Progenitor cell of endocrine pancreas (in vitro differentiated cells): ENCODE results near the gene DLG5. TPM values are rescaled to one million over a fixed set of nuclear protein-coding genes. Genes with fewer than 3 reads are reported as not detected.

Source experiments
- DNase-seq: peaks from one replicate; pipeline ENCODE4 v3.0.0; 2021; ENCODE audit warnings: low spot score; ENCODE audit not compliant: unreplicated experiment
- H3K27ac Mint-ChIP-seq: 2 replicates; pipeline ENCODE4 v1.8.0; 2021; ENCODE audit warnings: mild to moderate bottlenecking, moderate library complexity, mixed read lengths
- H3K27me3 Mint-ChIP-seq: 2 replicates; pipeline ENCODE4 v1.8.0; 2021; ENCODE audit warnings: mixed read lengths
- H3K36me3 Mint-ChIP-seq: 2 replicates; pipeline ENCODE4 v1.8.0; 2022; ENCODE audit warnings: mixed read lengths; ENCODE audit not compliant: insufficient read depth
- H3K4me1 Mint-ChIP-seq: 2 replicates; pipeline ENCODE4 v1.8.0; 2021; ENCODE audit warnings: low read depth, mixed read lengths
- H3K4me3 Mint-ChIP-seq: 2 replicates; pipeline ENCODE4 v1.8.0; 2021; ENCODE audit warnings: low read depth, mild to moderate bottlenecking, moderate library complexity, mixed read lengths
- H3K9me3 Mint-ChIP-seq: 2 replicates; pipeline ENCODE4 v1.8.0; 2021; ENCODE audit warnings: low read depth, mixed read lengths
- CTCF ChIP-seq: fragments of 200-600 bp; sonication (generic); IDR thresholded peaks from one replicate; pipeline ENCODE4 v1.5.0; 2021; ENCODE audit warnings: antibody characterized with exemption, mild to moderate bottlenecking; ENCODE audit not compliant: unreplicated experiment
- total RNA-seq: library from RNA; stranded (reverse); gene quantifications from 2 replicates; pipeline ENCODE4 v1.2.1, GENCODE V29; 2021

The DLG5 gene
- total RNA-seq, 1 donor from 2014 or later = 149 TPM

- no peak for DNase-seq
- TF ChIP-seq CTCF = no peak
- H3K27ac Mint-ChIP-seq = peak overlapping the region; percentile 97
- no peaks in the 10 kb centered on the region for H3K9me3 Mint-ChIP-seq
- no peaks in the 10 kb centered on the region for H3K27me3 Mint-ChIP-seq
- H3K4me3 Mint-ChIP-seq = no peak overlapping the region
- H3K4me1 Mint-ChIP-seq = peaks cover 72% of the 10 kb centered on the region
- H3K36me3 Mint-ChIP-seq = peaks cover 4% of the 10 kb centered on the region
Measured at GRCh38 chr10:77886795-77887355, 39.7 kb downstream of the DLG5 start.

- no peak overlapping the region for H3K27ac Mint-ChIP-seq
- no peaks in the 10 kb centered on the region for H3K27me3 Mint-ChIP-seq
- H3K4me1 Mint-ChIP-seq = peaks cover 55% of the 10 kb centered on the region
- no peaks in the 10 kb centered on the region for H3K9me3 Mint-ChIP-seq
- H3K4me3 Mint-ChIP-seq = no peak overlapping the region
- no peak for TF ChIP-seq CTCF
- H3K36me3 Mint-ChIP-seq = peaks cover 6% of the 10 kb centered on the region
- no peak for DNase-seq
Measured at GRCh38 chr10:77884181-77884580, 42.4 kb downstream of the DLG5 start.

- peaks cover 45% of the 10 kb centered on the region for H3K4me1 Mint-ChIP-seq
- H3K36me3 Mint-ChIP-seq = peaks cover 6% of the 10 kb centered on the region
- H3K27ac Mint-ChIP-seq = peak overlapping the region; percentile 31
- H3K4me3 Mint-ChIP-seq = no peak overlapping the region
- no peaks in the 10 kb centered on the region for H3K27me3 Mint-ChIP-seq
- no peak for TF ChIP-seq CTCF
- DNase-seq = no peak
- no peaks in the 10 kb centered on the region for H3K9me3 Mint-ChIP-seq
Measured at GRCh38 chr10:77881636-77882035, 44.9 kb downstream of the DLG5 start.

GRCh38 chr10:77881222-77881621 lies 45.3 kb downstream of the DLG5 start:
- H3K27ac Mint-ChIP-seq = peak overlapping the region; percentile 31

GRCh38 chr10:77879710-77880109 lies 46.8 kb downstream of the DLG5 start:
- H3K4me1 Mint-ChIP-seq = peaks cover 33% of the 10 kb centered on the region
- no peak for TF ChIP-seq CTCF
- H3K27me3 Mint-ChIP-seq = no peaks in the 10 kb centered on the region
- peak overlapping the region; percentile 32 for H3K27ac Mint-ChIP-seq
- no peak for DNase-seq
- peaks cover 4% of the 10 kb centered on the region for H3K36me3 Mint-ChIP-seq
- no peaks in the 10 kb centered on the region for H3K9me3 Mint-ChIP-seq
- no peak overlapping the region for H3K4me3 Mint-ChIP-seq

More at GRCh38 chr10:77881222-77881621, 45.3 kb downstream of the DLG5 start:
- TF ChIP-seq CTCF = no peak
- Mint-ChIP-seq H3K4me3 (no peak overlapping the region), H3K36me3 (peaks cover 6% of the 10 kb centered on the region), H3K9me3 (no peaks in the 10 kb centered on the region), H3K4me1 (peaks cover 43% of the 10 kb centered on the region), H3K27me3 (no peaks in the 10 kb centered on the region)
- no peak for DNase-seq
